Eye (tissue), 1 donor: ENCODE results near the gene RBM3.
"Not testable (repeated sequence)": the region's sequence is repeated elsewhere in the genome, so short reads cannot be mapped to it uniquely, and the experiment has no call there.

Experiments used
- DNase-seq: peaks from one replicate; pipeline ENCODE4 v3.0.0-alpha.2; 2015

The RBM3 gene

DNA sequence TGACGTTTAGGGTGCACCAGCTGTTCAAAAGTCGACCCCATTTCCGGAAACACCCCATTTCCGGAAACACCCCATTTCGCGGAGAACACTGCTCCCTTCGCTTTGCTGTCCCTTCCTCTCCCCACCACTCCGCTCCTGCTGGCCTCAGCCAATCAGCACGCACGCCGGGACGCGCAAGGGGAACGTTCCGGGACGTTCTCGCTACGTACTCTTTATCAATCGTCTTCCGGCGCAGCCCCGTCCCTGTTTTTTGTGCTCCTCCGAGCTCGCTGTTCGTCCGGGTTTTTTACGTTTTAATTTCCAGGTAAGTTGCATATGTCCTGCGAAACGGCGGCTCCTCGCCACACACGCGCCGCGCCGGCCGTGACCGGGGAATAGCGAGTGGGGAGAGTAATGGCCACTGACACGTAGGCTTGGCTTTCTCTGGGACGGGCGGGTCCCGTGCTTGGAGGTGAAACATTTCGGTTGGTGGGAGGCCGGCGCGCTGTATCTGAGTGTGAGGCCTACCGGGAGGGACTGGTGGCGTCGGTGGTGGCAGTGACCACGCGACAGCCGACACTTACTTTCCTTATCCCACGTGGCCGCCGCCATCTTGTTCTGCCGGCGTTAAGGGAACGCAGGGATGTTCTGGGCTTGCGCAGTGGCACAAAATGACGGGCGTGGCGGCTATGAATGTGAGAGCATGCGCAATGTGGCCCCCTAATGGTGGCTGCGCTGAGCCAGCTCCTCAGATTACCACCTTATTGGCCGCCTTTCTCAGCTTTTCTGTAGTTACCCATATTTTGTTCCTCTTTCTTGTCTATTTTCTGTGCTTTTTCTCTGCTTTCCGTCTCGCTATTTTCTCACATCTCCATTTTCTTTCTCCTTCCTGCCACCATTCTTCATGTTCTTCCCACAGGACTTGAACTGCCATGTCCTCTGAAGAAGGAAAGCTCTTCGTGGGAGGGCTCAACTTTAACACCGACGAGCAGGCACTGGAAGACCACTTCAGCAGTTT is at the start of gene RBM3:
Gene RBM3 (plus strand): TSS at position 215 of the 997 bp plus-strand sequence. CDS start 697 bp downstream, at position 912.
- peak; percentile 95 for DNase-seq

DNA sequence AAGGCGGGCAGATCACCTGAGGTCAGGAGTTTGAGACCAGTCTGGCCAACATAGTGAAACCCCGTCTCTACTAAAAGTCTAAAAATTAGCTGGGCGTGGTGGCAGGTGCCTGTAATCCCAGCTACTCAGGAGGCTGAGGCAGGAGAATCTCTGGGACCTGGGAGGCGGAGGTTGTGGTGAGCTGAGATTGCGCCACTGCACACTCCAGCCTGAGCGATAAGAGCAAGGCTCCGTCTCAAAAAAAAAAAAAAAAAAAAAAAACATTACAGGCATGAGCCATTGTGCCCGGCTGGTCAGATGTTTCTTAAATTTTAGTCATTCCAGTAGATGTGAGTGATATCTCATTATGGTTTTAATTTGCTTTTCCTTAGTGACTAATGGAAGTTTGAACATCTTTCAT is 48.4 kb upstream of the RBM3 start:
- DNase-seq, result not testable (repeated sequence)

DNA sequence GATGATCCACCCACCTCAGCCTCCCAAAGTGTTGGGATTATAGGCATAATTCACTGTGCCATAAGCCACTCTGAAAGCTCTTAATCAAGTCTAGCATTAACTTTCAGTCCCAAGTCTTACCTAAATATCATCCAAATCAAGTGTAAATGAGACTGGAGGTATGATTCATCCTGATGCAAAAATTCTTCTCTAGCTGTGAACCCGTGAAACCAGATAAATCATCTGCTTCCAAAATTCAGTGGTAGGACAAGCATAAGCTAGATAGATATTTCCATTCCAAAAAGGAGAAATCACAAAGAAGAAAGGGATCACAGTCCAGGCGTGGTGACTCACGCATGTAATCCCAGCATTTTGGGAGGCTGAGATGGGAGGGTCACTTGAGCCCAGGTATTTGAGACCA is 43.5 kb upstream of the RBM3 start:
- DNase-seq, result no peak

DNA sequence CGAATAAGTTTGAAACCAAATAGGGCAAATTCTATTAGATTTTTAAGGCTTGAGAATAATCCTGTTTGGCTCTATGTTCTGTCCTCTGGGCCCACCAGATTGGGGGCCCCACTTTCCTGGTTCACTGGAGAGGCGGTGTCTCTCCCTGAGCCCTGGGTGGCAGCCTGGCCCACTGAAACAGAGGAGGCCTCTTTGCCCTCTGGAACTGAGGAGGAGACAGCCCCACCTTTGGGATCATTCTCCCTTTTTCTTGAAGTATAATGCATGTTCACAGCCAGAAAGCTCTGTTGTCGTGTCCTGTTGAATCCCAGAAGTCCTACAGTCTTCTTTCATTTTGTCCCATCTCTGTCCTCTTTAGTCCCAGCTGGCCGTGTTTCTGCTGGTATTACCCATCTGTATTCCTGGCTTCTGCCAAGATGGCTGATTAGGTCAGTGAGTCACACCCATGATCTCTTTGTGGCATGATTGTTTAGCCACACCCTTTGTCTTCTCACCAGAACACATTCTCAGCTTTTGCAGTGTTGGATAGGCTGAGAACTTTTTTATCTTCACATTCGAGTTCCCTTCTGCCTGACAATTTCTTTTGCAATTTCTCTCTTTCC is 42.8 kb upstream of the RBM3 start:
- no peak for DNase-seq

DNA sequence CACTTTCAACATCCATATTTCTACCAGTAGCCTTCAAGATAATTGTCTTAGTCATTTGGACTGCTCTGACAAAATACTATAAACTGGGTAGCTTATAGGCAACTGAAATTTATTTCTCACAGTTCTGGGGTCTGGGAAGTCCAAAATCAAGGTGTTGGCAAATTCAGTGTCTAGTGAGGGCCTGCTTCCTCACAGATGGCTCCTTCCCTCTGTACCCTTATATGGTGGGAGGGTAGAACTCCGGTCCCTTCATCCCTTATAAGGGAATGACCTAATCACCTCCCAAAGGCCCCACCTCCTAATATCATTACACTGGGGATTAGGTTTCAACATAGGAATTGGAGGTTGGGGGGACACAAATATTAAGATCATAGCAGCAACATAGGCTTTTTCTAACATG is 42.1 kb upstream of the RBM3 start:
- DNase-seq, result no peak

DNA sequence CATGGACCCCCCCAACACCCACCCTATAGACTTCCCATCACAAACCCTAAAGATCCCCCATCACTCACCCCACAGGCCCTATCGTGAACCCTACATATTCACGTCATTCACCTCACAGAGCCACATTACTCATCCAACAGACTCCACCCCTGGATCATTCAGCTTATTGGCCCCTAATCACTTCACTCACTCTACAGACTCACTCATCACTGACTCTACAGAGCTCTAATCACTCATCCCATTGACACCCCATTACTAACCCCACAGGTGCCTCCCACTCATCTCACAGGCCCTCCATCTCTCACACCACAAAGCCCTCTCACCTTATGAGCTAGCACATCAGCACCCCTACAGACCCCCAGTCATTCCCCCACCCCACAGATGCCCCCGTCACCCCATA is 41.1 kb upstream of the RBM3 start:
- no peak for DNase-seq

DNA sequence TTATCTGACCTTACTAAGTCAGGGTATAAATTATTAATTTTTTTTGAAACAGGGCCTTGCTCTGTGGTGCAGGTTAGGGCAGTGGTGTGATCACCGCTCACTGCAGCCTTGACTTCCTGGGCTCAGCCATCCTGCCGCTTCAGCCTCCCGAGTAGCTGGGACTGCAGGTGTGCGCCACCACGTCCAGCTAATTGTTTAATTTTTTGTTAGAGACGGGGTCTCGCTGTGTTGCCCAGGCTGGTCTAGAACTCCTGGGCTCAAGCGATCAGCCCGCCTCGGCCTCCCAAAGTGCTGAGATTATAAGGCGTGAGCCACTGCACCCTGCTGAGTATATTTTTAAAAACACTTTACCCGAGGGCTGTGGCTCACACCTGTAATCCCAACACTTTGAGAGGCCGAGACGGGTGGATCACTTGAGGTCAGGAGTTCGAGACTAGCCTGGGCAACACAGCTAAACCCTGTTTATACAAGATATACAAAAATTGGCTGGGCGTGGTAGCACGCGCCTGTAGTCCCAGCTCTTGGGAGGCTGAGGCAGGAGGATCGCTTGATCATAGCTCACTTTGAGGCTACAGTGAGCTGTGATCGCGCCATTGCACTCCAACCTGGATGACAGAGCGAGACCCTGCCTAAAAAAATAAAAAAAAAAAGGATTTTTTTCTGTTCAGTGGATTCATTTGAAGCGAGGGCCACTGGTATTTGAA is 35.5 kb upstream of the RBM3 start:
- no peak for DNase-seq

DNA sequence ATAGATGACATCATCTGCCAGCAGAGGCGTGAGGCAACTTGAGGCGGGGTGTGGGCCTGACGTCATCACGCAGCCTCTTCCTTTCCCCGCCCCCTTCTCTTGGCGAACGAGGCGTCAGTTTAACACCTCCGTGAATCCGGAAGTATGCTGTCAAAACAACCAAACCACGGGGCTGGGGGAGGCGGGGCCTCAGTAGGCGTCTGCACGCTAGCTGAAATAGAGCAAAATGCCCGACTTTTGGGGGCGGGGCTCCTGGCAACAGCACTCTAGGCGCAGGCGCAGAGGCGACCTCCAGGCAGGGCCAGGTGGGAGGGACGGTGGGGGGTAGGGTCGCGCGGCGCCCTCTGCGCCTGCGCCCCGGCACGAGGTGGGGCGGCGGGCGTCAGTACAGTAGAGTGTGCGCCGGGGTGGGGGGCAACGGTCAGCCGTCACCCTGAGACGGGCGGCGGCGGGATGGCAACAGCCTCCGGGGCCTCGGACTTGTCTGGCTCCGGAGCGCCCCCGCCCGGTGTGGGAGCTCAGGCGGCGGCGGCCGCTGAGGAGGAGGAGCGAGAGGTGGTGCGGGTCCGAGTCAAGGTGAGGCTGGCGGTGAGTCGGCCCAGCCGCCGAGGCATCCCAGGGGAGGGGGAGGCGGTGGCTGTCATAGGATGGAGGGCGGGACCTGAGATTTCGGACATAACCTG is 34.8 kb upstream of the RBM3 start, which contains the start of gene TBC1D25:
Gene TBC1D25 (plus strand): TSS at position 370 of the 683 bp plus-strand sequence. CDS start 84 bp downstream, at position 454.
- DNase-seq, result peak; percentile 97

DNA sequence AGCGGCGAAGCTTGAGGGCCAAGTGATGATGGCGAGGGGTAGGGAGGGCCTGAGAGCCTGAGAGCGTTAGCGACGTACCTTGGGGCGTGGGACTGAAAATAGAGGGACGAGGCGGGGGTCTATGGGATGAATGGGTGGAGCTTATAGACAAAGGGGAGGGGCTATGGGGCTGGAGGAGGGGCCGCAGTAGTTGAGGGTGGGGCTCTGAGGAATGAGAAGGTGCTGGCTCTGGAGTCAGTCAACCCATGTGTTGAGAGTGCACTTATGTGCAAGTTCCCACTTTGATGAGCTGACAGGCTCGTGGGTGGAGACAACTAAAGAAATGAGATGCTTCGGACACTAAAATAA is 34.3 kb upstream of the RBM3 start:
- DNase-seq, result no peak

DNA sequence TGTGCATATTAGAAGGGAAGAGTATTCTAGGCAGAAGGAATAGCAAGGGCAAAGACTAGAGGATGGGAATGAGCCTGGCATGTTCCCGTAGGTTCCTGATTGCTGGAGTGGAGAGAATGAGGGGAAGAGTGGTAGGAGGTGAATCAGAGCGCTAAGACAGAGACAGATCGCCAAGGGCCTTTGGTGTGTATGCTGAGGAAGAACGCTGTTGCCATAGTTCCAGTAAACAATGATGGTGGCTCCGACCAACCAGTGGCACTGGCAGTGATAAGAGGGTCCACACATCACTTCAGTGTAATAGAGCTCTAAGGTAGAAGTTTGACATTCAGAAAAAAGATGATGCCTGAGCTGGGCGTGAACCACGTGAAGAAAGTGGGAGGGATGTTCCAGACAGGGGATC is 33.8 kb upstream of the RBM3 start:
- no peak for DNase-seq

DNA sequence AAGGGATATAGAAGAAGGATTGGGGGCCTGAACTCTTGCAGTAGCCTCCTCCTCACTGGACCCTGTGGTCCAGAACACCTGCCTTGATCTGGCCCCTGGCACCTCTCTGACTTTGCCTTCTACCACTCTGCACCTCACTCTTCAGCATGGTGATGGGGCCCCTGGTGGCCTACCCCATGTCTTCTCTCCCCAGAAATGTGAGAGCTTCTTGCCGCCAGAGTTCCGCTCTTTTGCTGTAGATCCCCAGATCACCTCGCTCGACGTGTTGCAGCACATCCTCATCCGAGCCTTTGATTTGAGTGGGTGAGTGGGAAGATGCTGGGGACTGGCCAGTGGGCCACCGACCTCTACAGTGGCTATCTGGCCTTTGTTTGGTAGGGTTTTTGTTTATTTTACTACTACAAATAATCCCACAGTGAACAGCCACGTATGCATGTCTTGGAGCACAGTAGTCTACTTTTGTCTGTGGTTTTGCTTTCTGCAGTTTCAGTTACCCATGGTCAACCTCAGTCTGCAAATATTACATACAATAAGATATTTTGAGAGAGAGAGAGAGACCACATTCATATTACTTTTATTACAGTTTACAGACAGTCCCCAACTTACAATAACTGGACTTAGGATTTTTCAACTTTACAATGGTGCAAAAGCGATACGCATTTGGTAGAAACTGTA is 33.0 kb upstream of the RBM3 start:
- no peak for DNase-seq

DNA sequence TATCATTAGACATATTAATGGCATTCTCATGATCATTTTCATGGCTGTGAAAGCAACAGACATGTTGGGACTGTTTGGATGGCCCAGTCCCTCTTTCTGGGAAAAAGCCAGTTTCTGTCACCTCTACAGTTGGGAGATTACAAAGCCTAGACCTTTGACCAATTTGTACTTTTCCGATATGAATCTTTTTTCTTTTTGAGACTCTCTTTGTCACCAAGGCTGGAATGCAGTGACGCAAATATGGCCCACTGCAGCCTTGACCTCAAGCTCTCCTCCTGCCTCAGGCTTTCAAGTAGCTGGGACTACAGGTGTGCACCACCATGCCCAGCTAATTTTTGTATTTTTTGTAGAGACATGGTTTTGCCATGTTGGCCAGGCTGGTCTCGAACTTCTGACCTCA is 25.4 kb upstream of the RBM3 start:
- DNase-seq, result no peak

DNA sequence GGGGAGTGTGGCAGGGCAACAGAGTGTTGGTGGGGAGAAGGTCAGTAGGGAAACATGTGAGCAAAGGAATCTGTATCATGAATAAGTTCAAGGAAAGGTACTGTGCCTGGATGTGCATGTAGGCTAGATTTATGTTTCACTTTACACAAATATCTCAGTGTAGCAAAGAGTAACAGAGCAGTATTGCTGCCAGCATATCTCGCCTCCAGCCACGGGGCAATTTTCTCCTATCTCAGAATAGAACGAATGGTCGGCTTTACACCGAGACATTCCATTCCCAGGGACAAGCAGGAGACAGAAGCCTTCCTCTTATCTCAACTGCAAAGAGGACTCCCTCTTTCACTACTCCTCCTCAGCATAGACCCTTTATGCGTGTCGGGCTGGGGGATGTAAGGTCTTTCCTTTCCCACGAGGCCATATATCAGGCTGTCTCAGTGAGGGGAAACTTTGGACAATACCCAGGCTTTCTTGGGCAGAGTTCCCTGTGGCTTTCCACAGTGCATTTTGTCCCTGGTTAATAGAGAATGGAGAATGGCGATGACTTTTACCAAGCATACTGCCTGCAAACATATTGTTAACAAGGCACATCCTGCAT is 18.5 kb upstream of the RBM3 start:
- DNase-seq, result not testable (repeated sequence)

DNA sequence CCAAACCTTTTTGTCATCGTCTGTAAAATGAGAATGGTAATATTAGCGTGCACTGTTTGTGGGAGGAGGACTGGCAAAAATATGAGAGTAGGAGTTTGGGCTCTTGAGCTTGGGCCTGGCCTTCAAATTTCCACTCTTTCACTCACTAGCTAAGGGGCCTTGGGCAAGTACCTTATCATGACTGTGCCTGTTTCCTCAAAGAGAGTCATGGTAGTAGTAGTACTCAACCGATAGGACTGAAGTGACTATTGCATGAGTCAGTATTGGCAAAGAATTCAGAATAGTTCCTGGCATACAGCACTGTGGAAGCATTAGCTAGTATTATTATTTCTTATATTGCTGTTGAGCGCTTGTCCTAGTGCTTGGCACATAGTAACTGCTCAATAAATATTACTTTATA is 16.0 kb upstream of the RBM3 start:
- no peak for DNase-seq

DNA sequence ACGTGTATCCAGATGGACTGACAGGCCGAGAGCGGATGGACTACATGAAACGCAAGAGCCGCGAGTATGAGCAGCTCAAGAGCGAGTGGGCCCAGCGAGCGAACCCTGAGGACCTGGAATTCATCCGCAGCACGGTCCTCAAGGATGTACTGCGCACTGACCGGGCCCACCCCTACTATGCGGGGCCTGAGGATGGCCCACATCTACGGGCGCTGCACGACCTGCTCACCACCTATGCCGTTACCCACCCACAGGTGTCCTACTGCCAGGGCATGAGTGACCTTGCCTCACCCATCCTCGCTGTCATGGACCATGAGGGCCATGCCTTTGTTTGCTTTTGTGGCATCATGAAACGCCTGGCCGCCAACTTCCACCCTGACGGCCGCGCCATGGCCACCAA is 14.6 kb upstream of the RBM3 start:
- DNase-seq, result no peak

DNA sequence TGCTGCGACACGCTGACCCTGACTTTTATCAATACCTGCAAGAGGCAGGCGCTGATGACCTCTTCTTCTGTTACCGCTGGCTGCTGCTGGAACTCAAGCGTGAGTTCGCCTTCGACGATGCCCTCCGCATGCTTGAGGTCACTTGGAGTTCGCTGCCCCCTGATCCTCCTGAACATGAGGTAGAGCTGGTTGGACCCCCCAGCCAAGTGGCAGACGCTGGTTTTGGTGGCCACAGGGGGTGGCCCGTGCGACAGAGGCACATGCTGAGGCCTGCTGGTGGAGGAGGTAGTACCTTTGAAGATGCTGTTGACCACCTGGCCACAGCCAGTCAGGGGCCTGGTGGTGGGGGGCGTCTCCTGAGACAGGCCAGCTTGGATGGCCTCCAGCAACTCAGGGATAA is 14.2 kb upstream of the RBM3 start:
- DNase-seq, result no peak

DNA sequence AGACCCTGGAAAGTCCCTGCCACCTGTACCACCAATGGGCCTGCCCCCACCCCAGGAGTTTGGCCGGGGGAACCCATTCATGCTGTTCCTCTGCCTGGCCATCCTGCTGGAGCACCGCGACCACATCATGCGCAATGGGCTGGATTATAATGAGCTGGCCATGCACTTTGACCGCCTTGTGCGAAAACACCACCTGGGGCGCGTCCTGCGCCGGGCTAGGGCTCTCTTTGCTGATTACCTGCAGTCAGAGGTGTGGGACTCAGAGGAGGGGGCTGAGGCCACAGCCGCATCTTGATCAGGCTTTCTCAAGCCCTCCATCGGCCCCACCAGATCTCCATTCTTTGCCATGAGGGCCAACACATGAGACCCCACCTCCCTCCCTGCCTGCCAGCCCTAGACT is 13.6 kb upstream of the RBM3 start:
- DNase-seq, result no peak

DNA sequence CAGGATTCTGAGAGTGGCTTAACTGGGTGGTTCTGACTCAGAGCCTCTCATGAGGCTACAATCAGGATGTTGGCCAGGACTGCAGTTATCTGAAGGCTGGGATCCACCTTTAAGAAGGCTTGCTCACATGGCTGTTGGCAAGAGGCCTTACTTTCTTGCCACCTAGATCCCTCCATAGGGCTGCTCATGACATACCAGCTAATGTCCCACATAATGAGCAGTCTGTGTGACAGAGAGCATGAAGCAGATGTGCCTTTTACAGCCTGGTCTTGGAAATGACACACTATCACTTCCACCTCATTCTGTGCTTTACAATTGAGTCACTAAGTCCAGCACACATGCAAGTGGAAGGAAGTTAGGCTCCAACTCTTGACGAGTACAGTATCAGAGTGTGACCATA is 4.3 kb upstream of the RBM3 start:
- DNase-seq, result no peak

DNA sequence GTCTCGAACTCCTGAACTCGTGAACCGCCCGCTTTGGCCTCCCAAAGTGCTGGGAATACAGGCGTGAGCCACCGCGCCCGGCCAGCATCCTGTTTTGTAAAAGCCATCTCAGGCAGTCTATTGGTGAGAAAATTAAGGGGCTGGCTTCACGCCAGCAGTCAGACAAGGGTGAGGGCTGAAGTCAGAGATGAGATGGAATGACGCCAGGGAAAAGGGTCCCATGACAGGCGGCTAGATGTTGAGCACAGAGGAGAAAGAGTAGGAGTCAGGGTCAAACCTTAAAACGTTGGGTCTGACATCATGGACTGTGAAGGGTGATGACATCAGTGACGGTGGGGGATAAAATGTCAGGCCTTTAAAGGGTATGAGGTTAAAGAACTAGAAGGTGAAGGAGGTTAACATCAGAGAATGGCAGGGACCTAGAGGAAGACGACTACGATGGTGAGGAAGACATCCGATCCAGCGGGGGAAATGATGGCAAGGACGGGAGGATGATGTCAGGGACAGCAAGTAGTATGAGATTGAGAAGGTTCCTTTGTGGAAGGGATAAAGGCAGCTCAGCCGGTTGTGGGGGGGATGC is 504 bp upstream of the RBM3 start:
- no peak for DNase-seq

DNA sequence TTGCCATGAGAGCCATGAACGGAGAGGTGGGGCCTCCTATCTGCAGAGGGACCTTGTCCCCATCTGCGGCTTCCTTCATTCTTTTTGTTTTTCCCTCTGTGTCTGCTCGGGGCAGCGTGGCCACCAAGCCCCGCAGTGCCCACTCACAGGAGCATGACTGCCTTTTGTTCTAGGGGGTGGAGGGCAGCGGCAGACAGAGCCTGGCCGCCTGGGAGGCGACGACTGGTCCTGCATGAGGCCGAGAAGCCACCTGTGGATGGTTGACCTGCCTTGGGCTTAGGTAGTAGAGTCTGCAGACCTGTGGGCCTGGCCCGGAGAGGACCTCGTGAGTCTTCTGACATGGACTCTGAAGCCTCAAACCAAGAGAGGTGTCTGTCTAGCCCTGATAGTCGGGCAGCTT is 1.4 kb downstream of the RBM3 start:
- no peak for DNase-seq

DNA sequence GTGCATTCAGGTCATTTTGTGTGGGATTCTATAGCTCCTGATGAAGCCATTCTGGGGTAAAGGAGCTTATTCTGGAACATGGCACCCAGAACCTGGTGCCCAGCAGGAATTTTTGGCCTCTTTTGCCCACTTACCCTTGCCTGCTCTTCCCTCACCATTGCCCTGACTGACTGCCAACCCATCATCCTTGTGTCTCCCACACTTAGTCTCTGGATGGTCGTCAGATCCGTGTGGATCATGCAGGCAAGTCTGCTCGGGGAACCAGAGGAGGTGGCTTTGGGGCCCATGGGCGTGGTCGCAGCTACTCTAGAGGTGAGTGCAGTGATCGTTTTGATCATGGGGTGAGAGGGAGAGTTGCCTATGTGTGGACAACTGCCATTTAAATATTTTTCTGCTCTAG is 1.8 kb downstream of the RBM3 start:
- no peak for DNase-seq

DNA sequence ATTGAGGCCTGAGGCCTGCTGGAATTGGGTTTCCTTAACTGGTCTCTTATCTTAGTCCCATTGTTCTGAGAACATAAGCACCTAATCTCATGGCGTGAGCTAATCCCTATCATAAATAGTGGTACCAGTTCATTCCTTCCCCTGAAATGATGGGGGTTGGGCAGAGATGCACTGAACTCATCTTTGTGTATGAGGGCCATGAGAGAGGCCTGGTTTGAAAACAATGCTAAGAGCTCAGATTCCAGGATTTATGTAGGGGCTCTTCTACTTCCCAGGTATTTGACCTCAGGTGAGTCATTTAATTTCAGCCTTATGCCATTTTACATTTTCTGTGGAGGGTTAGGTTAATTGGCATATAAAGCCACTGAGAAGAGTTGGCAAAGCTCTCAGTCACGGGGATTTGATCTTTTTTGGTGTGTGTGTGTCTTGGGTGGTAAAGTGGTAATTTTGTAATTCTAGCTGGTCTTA is 4.4 kb downstream of the RBM3 start:
- DNase-seq, result no peak
